Tibial artery (tissue), 4 donors: Measurements from ENCODE around the gene RAP1GDS1.

Experiments
- DNase-seq, 2 donors: peaks; one replicate each; pipeline ENCODE4 v3.0.0-alpha.2; 2019
- H3K27ac ChIP-seq, 2 donors: fragments of 200-600 bp; sonication (generic) in 1 of 2; 1 replicate in 1 of 2; 2 replicates in 1 of 2; pipeline ENCODE4 v1.5.1; 2018 to 2019; ENCODE audit warnings: mild to moderate bottlenecking in 1 of 2
- H3K27me3 ChIP-seq, 2 donors: fragments of 200-600 bp; sonication (generic) in 1 of 2; one replicate each; pipeline versions ENCODE4 v1.5.1 to v1.6.0; 2016 to 2019
- H3K36me3 ChIP-seq, 3 donors: fragments of 200-600 bp; sonication (generic) in 2 of 3; one replicate each; pipeline ENCODE4 v1.5.1; 2016 to 2019; ENCODE audit warnings: mild to moderate bottlenecking in 2 of 3
- H3K4me1 ChIP-seq, 4 donors: fragments of 200-600 bp; sonication (generic) in 2 of 4; 1 replicate in 3 of 4; 2 replicates in 1 of 4; pipeline ENCODE4 v1.5.1; 2016 to 2019
- H3K4me3 ChIP-seq, 2 donors: fragments of 200-600 bp; sonication (generic) in 1 of 2; 1 replicate in 1 of 2; 2 replicates in 1 of 2; pipeline ENCODE4 v1.5.1; 2018 to 2019; ENCODE audit warnings: mild to moderate bottlenecking in 2 of 2
- H3K9me3 ChIP-seq, 3 donors: fragments of 200-600 bp; sonication (generic) in 1 of 3; one replicate each; pipeline ENCODE4 v1.5.1; 2016 to 2019
- intact Hi-C: fragments of 100-400 bp; cut with DNase I; formaldehyde crosslinking; loops from one replicate; pipeline ENCODE4 v1.15.0; 2023; ENCODE audit warnings: low total_unique reads
- TF ChIP-seq, protein P1 (sequence below), 2 experiments: fragments of 200-600 bp in 1 of 2; fragments of 450-650 bp in 1 of 2; IDR thresholded peaks; one replicate each; pipeline ENCODE4 v1.5.1; 2017 to 2019; ENCODE audit warnings: antibody characterized with exemption in 2 of 2, mild to moderate bottlenecking in 1 of 2, moderate library complexity in 1 of 2

Gene RAP1GDS1

DNA sequence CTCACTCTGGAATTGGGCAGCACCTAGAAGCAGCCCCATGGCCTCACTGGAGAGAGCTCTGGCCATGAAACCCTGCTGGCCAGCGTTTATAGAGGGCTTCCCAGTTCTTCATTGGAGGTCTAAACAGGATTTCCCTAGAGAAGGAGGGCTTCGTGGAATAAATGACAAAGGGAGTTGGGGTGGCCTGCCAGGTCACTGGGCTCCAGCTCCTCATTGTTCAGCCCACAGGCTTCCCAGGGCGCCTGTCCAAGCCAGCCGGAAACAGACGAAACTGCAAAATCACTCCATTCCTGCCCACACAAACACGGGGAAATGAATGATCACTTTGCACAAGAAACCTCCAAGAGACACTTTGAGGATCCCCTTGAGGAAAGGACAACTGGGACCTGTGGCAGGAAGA is 207.5 kb downstream of the RAP1GDS1 start:
- no peak for DNase-seq
- intact Hi-C loops: no loop called here
- H3K27ac ChIP-seq: no peak overlapping the region

DNA sequence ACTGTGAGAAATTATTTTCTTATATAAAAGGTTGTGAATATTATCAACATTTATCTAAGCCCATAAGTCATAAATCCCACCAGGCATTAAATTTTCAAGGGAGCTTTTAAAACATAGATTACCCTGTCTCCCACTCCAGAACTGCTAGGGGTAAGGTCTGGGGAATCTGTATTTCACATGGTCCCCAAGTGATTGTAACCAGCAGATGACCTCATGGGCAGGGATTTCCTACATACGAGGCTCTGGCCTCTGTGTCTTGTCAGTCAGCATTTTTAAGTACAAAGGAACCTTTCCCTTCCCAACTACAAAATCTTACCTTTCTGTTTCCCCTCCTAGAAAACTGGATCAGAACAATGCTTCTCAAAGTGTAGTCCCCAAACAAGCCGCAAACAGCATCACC is 208.6 kb downstream of the RAP1GDS1 start:
- TF ChIP-seq, protein P1, sequence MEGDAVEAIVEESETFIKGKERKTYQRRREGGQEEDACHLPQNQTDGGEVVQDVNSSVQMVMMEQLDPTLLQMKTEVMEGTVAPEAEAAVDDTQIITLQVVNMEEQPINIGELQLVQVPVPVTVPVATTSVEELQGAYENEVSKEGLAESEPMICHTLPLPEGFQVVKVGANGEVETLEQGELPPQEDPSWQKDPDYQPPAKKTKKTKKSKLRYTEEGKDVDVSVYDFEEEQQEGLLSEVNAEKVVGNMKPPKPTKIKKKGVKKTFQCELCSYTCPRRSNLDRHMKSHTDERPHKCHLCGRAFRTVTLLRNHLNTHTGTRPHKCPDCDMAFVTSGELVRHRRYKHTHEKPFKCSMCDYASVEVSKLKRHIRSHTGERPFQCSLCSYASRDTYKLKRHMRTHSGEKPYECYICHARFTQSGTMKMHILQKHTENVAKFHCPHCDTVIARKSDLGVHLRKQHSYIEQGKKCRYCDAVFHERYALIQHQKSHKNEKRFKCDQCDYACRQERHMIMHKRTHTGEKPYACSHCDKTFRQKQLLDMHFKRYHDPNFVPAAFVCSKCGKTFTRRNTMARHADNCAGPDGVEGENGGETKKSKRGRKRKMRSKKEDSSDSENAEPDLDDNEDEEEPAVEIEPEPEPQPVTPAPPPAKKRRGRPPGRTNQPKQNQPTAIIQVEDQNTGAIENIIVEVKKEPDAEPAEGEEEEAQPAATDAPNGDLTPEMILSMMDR (IDR thresholded peaks at IDR 0.05): no peak
- Histone ChIP-seq H3K9me3 (no peaks in the 10 kb centered on the region), H3K4me3 (no peak overlapping the region), H3K4me1 (peaks cover 0 to 19% (median 10%) of the 10 kb centered on the region in 4 donors), H3K27me3 (no peaks in the 10 kb centered on the region), H3K36me3 (peaks cover 0 to 5% (median 0%) of the 10 kb centered on the region in 3 donors), H3K27ac (no peak overlapping the region)
- intact Hi-C loops: loop anchor here (5.0 kb wide), 1 partner anchor 588 kb away; no protein-coding TSS in a partner anchor
- DNase-seq: no peak

More for the DNA sequence above, 207.5 kb downstream of the RAP1GDS1 start:
- H3K4me1 ChIP-seq: peaks cover 0 to 19% (median 10%) of the 10 kb centered on the region in 4 donors
- TF ChIP-seq, protein P1 (IDR thresholded peaks at IDR 0.05): no peak
- peaks cover 0 to 5% (median 0%) of the 10 kb centered on the region in 3 donors for H3K36me3 ChIP-seq
- H3K27me3 ChIP-seq: no peaks in the 10 kb centered on the region
- H3K9me3 ChIP-seq: no peaks in the 10 kb centered on the region
- no peak overlapping the region for H3K4me3 ChIP-seq

DNA sequence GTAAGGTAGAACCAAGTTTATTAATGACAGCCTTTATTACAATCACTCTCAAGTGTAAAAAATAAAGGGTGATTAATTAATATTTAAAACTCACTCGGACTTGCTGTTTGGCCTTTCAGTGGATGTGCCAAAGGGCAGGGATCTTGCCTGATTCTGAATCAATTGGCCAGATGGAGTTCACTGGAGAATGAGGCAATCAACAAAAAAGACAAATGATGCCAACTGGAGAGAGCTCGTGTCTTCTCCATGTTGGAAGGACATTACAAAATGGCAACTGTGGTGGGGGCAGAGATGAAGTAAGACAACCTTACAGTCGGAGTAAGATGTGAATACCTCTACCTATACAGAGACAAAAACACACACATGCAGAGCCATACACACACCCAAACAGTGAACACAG is 209.2 kb downstream of the RAP1GDS1 start:
- H3K27ac ChIP-seq: no peak overlapping the region
- no peak overlapping the region for H3K4me3 ChIP-seq
- TF ChIP-seq, protein P1 (IDR thresholded peaks at IDR 0.05): no peak
- no peaks in the 10 kb centered on the region for H3K27me3 ChIP-seq
- DNase-seq: no peak
- intact Hi-C loops: loop anchor here (5.0 kb wide), 1 partner anchor 587 kb away; no protein-coding TSS in a partner anchor
- H3K36me3 ChIP-seq: peaks cover 0 to 5% (median 0%) of the 10 kb centered on the region in 3 donors
- peaks cover 0 to 19% (median 10%) of the 10 kb centered on the region in 4 donors for H3K4me1 ChIP-seq
- H3K9me3 ChIP-seq: no peaks in the 10 kb centered on the region

DNA sequence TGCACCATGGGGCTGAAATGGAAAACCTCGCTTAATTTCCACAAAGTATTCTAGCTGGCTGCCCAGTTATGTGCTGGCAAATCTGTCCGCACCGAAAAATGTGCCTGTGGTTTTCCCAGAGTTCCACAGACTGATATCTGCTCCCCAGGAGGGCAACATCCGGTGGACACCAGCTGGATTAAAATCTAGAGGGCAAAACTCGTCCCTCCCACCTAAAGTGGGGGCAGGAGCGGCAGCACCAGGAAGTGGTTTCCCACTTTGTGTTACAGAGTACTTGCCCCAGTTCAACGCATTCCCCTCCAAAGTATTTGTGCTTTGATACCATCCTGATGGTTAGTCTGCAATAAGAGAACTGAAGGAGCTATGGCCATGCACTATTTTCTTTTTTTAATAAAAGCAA is 209.6 kb downstream of the RAP1GDS1 start:
- Histone ChIP-seq H3K4me1 (peaks cover 0 to 19% (median 10%) of the 10 kb centered on the region in 4 donors), H3K27ac (no peak overlapping the region), H3K36me3 (peaks cover 0 to 5% (median 0%) of the 10 kb centered on the region in 3 donors), H3K27me3 (no peaks in the 10 kb centered on the region), H3K4me3 (no peak overlapping the region), H3K9me3 (no peaks in the 10 kb centered on the region)
- TF ChIP-seq, protein P1 (IDR thresholded peaks at IDR 0.05): no peak
- intact Hi-C loops: loop anchor here (5.0 kb wide), 1 partner anchor 586 kb away; no protein-coding TSS in a partner anchor
- no peak for DNase-seq

DNA sequence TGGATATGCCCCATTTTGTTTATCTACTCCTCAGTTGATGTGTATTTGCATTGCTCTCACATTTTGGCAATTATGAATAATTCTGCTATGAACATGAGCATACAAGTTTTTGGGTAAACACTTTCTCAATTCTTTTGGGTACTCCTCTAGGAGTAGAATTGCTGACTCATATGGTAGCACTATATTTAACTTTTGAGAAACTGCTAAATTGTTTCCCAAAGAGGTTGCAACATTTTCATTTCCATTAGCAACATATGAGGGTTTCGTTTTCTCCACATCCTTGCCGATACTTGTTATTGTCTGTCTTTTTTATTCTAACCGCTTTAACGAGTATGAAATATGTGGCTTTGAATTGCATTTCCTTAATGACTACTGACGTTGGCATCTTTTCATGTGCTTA is 211.9 kb downstream of the RAP1GDS1 start:
- intact Hi-C loops: loop anchor here (5.0 kb wide), 1 partner anchor 584 kb away; no protein-coding TSS in a partner anchor

More for the DNA sequence above, 211.9 kb downstream of the RAP1GDS1 start:
- TF ChIP-seq, protein P1 (IDR thresholded peaks at IDR 0.05): no peak
- no peak overlapping the region for H3K27ac ChIP-seq
- H3K9me3 ChIP-seq: no peaks in the 10 kb centered on the region
- peaks cover 0 to 10% (median 4%) of the 10 kb centered on the region in 4 donors for H3K4me1 ChIP-seq
- DNase-seq: no peak
- H3K36me3 ChIP-seq: peaks cover 0 to 5% (median 0%) of the 10 kb centered on the region in 3 donors
- no peaks in the 10 kb centered on the region for H3K27me3 ChIP-seq
- no peak overlapping the region for H3K4me3 ChIP-seq
